DMS153 (cell line): ENCODE results near the gene NOXA1.

Experiments
- DNase-seq: peaks from one replicate; lab custom pipeline; 2025; lab: John Stamatoyannopoulos, UW

The NOXA1 gene

GRCh38 chr9:137387114-137387890 lies 35.9 kb upstream of the NOXA1 start:
- DNase-seq = peak; percentile 51

GRCh38 chr9:137387891-137388560 lies 35.2 kb upstream of the NOXA1 start:
- DNase-seq = no peak

GRCh38 chr9:137388589-137389427 lies 34.4 kb upstream of the NOXA1 start:
- no peak for DNase-seq

GRCh38 chr9:137389428-137389746 lies 33.8 kb upstream of the NOXA1 start:
- DNase-seq = no peak

GRCh38 chr9:137390553-137391410 lies 32.4 kb upstream of the NOXA1 start:
- peak; percentile 73 for DNase-seq

GRCh38 chr9:137391411-137391754 lies 31.8 kb upstream of the NOXA1 start:
- peak; percentile 64 for DNase-seq

- DNase-seq = no peak
Observed at GRCh38 chr9:137392232-137393007, 30.8 kb upstream of the NOXA1 start.

- no peak for DNase-seq
Observed at GRCh38 chr9:137393176-137394150, 29.7 kb upstream of the NOXA1 start.

GRCh38 chr9:137394866-137395665 lies 28.1 kb upstream of the NOXA1 start:
- DNase-seq = no peak

GRCh38 chr9:137395666-137396010 lies 27.6 kb upstream of the NOXA1 start:
- no peak for DNase-seq

GRCh38 chr9:137396227-137396626 lies 27.0 kb upstream of the NOXA1 start:
- DNase-seq = no peak

GRCh38 chr9:137396634-137397367 lies 26.4 kb upstream of the NOXA1 start:
- DNase-seq = no peak

GRCh38 chr9:137397675-137398423 lies 25.3 kb upstream of the NOXA1 start:
- DNase-seq = no peak

- DNase-seq = no peak
Observed at GRCh38 chr9:137398561-137399468, 24.4 kb upstream of the NOXA1 start.

- DNase-seq = no peak
Observed at GRCh38 chr9:137402746-137403145, 20.4 kb upstream of the NOXA1 start.

- no peak for DNase-seq
Observed at GRCh38 chr9:137403269-137403668, 19.9 kb upstream of the NOXA1 start.
